HG02884 (cell line): ENCODE data around the gene IFITM1.
"Not testable (repeated sequence)": the region's sequence is repeated elsewhere in the genome, so short reads cannot be mapped to it uniquely, and the experiment has no call there.

Source experiments
- ATAC-seq: cut with Tn5 transposase; IDR thresholded peaks from one replicate; pipeline ENCODE4 v1.9.1; 2021; ENCODE audit warnings: mild to moderate bottlenecking, moderate library complexity; ENCODE audit not compliant: unreplicated experiment

IFITM1 gene

DNA sequence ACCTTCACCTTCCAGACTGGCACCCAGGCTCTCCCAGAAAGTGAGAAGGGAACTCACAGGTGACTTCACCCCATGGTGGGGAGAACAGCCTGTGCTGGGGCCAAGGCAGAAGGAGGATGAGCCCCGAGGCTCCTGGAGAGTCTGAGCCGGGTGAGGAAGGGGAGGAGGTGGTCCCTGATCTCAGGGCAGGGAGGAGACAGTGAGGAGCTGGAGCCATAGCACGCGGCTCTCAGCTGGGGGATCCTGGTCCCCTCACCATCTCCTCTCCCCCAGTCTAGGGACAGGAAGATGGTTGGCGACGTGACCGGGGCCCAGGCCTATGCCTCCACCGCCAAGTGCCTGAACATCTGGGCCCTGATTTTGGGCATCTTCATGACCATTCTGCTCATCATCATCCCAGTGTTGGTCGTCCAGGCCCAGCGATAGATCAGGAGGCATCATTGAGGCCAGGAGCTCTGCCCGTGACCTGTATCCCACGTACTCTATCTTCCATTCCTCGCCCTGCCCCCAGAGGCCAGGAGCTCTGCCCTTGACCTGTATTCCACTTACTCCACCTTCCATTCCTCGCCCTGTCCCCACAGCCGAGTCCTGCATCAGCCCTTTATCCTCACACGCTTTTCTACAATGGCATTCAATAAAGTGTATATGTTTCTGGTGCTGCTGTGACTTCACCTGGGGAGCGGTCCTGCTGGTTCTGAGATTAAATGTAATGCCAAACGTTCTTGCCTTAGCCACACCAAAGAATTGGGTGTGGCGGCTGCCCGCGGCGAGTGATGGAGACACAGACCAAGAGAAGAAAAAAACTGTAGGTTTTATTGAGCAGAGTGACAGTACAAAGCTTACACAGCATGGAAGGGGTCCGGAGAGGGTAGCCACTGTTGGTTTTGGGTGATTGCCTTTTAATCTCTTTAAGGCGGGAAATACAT lies 4.8 kb upstream of the IFITM1 start:
- not testable (repeated sequence) for ATAC-seq

DNA sequence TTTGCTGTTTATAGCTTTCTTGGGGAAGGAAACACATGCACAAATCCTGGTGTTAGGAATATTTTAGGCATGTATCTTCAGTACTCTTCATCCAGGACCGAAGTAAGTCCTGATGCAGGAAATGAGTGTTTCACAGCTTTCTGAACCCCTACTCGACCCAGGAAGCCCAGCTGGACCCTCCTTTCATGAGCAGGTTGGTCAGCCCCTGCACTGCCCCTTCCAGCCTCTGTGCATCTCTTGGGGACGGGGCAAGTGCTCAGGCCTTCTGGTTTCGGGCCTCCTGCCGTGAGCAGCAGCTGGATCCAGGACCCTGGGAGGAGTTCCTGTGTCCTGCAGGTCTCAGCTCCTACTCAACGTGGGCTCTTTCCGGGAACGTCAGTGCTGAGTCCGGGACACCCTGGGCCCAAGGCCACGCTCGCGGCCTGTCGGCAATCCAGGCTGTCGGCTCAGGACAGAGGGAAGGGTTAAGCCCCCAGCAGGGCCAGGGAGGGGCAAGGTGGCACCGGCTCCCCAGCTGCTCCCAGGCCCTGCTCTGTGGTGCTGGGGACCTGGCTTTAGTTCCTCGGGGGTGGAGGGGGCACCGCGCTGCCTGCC lies 3.8 kb upstream of the IFITM1 start:
- not testable (repeated sequence) for ATAC-seq

GRCh38 chr11:311013-311748 lies 2.7 kb upstream of the IFITM1 start:
- not testable (repeated sequence) for ATAC-seq

DNA sequence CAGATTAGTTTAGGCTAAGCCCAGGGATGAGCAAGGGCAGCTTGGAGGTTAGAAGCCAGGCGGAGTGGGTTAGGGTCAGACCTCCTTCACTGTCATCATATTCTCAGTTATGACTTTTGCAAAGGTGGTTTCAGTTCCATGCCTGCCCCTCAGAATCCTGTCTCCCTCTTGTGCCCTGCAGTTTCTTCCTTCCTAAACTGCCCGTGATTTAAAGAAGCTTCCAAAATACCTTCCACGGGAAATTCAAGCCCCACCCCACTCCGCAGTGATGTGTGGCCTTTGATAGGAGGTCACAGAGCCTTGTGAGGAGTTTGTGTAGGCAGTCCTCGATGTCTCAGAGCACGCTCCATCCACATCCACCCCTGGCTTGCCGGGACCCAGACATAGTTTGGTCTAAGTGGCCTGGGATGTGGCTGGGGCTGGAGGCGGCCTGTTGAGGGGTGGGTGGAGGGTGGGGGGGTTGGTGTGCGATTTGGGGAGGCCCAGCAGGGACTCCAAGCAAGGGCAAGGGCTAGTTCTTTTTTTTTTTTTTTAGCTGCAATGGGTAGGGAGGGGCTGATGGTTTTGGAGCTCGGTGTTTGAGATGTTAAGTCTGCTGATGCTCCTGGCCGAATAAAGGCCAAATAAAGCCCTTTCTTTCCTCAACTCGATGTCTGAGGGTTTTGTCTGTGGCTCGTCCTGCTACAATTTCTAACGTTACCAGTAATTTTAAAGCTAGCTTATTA lies 1.6 kb upstream of the IFITM1 start:
- no peak for ATAC-seq

- ATAC-seq = no peak
Observed at GRCh38 chr11:313304-313786, 495 bp upstream of the IFITM1 start.

DNA sequence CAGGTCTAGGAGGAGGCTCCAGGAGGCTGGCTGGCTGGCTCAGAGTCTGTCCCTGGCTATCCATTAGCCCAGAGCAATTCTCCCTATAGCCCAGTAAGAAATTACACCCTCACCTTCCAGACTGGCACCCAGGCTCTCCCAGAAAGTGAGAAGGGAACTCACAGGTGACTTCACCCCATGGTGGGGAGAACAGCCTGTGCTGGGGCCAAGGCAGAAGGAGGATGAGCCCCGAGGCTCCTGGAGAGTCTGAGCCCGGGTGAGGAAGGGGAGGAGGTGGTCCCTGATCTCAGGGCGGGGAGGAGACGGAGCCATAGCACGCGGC lies 675 bp downstream of the IFITM1 start:
- ATAC-seq = not testable (repeated sequence)

DNA sequence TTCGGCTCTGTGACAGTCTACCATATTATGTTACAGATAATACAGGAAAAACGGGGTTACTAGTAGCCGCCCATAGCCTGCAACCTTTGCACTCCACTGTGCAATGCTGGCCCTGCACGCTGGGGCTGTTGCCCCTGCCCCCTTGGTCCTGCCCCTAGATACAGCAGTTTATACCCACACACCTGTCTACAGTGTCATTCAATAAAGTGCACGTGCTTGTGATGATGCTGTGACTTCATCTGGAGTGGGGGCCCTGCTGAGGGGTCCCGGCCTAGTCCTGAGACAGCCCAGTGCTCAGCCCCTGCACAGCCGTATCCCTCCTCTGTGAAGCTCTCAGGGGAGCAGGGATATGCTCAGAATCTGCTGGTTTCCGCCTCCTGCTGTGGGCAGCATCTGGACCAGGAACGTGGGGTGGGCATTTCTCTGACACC lies 1.2 kb downstream of the IFITM1 start:
- no peak for ATAC-seq

DNA sequence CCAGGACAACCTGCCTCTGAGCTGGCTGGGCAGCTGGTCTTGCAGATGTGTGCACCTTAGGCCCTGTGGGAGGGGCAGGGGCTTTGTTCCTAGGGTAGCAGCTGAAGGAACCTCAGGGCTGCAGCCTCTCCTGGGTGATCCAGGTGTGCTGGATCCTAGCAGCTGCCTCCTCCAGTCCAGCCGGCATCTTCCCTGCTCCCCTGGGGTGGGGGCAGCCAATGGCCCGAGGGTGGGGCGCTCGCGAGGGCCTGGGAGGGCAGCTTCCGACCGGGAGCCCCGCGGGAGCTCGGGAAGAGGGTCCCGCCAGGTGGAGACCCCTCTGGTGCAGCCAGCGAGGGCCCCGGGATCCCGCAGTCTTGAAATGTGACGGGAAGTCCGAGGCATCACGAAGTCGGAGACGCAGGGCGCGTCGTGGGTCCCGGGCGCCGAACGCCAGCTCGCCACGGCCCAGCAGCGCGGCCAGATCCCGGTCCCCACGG lies 1.7 kb downstream of the IFITM1 start:
- ATAC-seq = no peak

GRCh38 chr11:316031-316701 lies 2.3 kb downstream of the IFITM1 start:
- no peak for ATAC-seq

GRCh38 chr11:316891-317301 lies 3.1 kb downstream of the IFITM1 start:
- ATAC-seq = no peak

DNA sequence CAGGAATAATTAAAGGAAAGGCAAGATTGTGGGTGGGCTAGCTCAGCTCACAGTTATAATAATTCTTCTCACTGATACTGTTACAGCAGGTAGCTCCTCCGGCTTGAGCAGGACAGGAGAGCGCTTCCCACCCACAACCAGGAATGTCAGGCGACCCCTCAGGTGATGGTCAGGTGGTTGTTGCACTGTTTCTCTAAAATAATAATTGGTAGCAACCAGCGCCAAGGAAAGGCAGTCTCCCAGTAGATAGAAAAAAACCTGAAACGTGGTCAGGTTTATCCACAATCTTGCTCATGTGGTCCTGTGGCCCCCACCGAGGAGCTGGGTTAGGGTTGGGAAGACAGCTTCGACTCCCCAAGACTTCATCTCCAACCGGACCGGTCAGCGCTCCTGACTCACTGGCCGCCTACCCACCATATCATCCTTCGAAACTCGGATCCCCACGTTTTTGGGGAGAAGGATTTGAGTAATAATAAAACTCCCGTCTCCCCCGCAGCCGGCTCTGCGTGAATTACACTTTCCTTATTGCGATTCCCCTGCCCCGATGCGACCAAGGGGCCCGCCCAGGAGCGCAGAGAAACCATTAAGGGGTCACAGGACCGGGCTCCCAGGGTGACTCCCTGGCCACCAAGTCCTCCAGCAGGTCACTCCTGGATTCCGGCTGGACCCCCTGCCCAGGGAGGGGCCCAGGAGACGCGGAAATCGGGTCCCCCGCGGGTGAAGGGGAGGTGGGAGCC lies 4.0 kb downstream of the IFITM1 start:
- not testable (repeated sequence) for ATAC-seq

- ATAC-seq = not testable (repeated sequence)
Observed at GRCh38 chr11:318405-319120, 4.7 kb downstream of the IFITM1 start.

DNA sequence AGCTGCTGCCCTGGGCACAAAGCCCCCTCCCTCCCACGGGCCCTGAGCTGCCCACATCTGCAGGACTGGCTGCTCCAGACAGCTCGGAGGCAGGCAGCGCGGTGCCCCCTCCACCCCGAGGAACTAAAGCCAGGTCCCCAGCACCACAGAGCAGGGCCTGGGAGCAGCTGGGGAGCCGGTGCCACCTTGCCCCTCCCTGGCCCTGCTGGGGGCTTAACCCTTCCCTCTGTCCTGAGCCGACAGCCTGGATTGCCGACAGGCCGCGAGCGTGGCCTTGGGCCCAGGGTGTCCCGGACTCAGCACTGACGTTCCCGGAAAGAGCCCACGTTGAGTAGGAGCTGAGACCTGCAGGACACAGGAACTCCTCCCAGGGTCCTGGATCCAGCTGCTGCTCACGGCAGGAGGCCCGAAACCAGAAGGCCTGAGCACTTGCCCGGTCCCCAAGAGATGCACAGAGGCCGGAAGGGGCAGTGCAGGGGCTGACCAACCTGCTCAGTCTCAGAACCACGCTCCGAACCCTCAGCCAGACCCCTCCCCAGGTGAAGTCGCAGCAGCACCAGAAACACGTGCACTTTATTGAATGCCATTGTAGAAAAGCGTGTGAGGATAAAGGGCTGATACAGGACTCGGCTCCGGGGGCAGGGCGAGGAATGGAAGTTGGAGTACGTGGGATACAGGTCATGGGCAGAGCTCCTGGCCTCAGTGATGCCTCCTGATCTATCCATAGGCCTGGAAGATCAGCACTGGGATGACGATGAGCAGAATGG lies 5.5 kb downstream of the IFITM1 start:
- not testable (repeated sequence) for ATAC-seq

DNA sequence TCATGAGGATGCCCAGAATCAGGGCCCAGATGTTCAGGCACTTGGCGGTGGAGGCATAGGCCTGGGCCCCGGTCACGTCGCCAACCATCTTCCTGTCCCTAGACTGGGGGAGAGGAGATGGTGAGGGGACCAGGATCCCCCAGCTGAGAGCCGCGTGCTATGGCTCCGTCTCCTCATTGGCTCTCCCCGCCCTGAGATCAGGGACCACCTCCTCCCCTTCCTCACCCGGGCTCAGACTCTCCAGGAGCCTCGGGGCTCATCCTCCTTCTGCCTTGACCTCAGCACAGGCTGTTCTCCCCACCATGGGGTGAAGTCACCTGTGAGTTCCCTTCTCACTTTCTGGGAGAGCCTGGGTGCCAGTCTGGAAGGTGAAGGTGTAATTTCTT lies 6.0 kb downstream of the IFITM1 start:
- not testable (repeated sequence) for ATAC-seq

DNA sequence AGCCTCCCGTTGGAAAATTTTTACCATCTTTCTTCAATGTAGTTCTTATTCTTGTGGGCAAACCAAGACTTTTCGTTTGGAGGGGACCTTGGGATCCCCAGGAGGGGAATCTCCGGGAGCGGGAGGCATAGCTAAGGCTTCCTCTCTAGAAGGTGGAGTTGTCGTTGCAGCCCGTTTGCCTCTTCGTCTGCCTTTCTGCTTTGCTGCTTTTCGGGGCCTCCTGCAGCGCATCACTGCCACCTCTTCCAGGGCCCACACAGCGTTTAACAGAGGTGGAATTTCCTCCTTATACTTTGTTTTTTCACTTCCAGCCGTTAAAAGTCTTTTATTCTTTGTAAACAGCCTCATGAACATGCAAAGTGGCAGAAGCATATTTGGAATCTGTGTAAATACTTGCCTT lies 10.3 kb downstream of the IFITM1 start:
- no peak for ATAC-seq

- not testable (repeated sequence) for ATAC-seq
Observed at GRCh38 chr11:324593-325517, 11.0 kb downstream of the IFITM1 start.
